Dendritic cell treated with granulocyte-macrophage colony-stimulating factor and Interleukin-4, amounts not matched to agents 40 ng/mL and 50 ng/mL, for 4 days (primary cell): ENCODE data around the gene CDH11.

Experiments
- H3K27ac Mint-ChIP-seq: one replicate; pipeline ENCODE4 v1.8.0; 2022; ENCODE audit warnings: mild to moderate bottlenecking, mixed read lengths
- H3K27me3 Mint-ChIP-seq: one replicate; pipeline ENCODE4 v1.8.0; 2022; ENCODE audit warnings: mild to moderate bottlenecking, mixed read lengths
- H3K36me3 Mint-ChIP-seq: one replicate; pipeline ENCODE4 v1.8.0; 2022; ENCODE audit warnings: low read depth, mixed read lengths
- H3K4me1 Mint-ChIP-seq: one replicate; pipeline ENCODE4 v1.8.0; 2022; ENCODE audit warnings: low read depth, mixed read lengths
- H3K4me3 Mint-ChIP-seq: one replicate; pipeline ENCODE4 v1.8.0; 2022; ENCODE audit warnings: mild to moderate bottlenecking, moderate library complexity, mixed read lengths
- H3K9me3 Mint-ChIP-seq: one replicate; pipeline ENCODE4 v1.8.0; 2022; ENCODE audit warnings: mixed read lengths
- intact Hi-C: fragments of 100-400 bp; cut with micrococcal nuclease; formaldehyde crosslinking; loops from one replicate; pipeline ENCODE4 v1.15.0; 2022

CDH11 gene

DNA sequence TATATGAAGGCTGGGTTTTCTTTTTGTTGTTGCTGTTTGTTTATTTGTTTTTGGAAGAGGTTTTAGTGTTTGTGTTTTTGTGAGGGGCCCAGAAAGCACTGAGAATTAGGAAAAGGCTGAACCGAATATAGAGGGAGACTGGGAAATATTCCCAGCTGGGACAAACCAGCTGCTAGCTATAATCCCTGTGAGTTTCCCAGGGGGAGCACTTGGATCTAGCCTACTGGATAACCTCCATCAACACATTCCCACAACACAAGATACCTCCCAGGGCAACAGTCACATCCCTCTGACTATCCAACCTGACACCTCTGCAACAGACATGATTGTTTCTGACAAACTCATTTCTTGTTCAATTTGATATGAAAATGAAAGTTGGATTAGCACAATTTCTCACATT lies 16.7 kb downstream of the CDH11 start:
- no peaks in the 10 kb centered on the region for H3K27me3 Mint-ChIP-seq
- H3K4me3 Mint-ChIP-seq: no peak overlapping the region
- no peak overlapping the region for H3K27ac Mint-ChIP-seq
- H3K4me1 Mint-ChIP-seq: no peaks in the 10 kb centered on the region
- intact Hi-C loops: no loop called here
- H3K9me3 Mint-ChIP-seq: no peaks in the 10 kb centered on the region
- H3K36me3 Mint-ChIP-seq: no peaks in the 10 kb centered on the region

GRCh38 chr16:65104471-65104870 lies 17.4 kb downstream of the CDH11 start:
- no peak overlapping the region for H3K27ac Mint-ChIP-seq
- H3K9me3 Mint-ChIP-seq: no peaks in the 10 kb centered on the region
- intact Hi-C loops: no loop called here
- no peaks in the 10 kb centered on the region for H3K36me3 Mint-ChIP-seq
- no peaks in the 10 kb centered on the region for H3K4me1 Mint-ChIP-seq
- no peak overlapping the region for H3K4me3 Mint-ChIP-seq
- no peaks in the 10 kb centered on the region for H3K27me3 Mint-ChIP-seq

- no peak overlapping the region for H3K27ac Mint-ChIP-seq
- H3K9me3 Mint-ChIP-seq: no peaks in the 10 kb centered on the region
- no peak overlapping the region for H3K4me3 Mint-ChIP-seq
- no peaks in the 10 kb centered on the region for H3K36me3 Mint-ChIP-seq
- H3K4me1 Mint-ChIP-seq: no peaks in the 10 kb centered on the region
- intact Hi-C loops: no loop called here
- H3K27me3 Mint-ChIP-seq: no peaks in the 10 kb centered on the region
Measured at GRCh38 chr16:65102326-65102725, 19.5 kb downstream of the CDH11 start.

- no peaks in the 10 kb centered on the region for H3K9me3 Mint-ChIP-seq
- H3K4me3 Mint-ChIP-seq: no peak overlapping the region
- no peaks in the 10 kb centered on the region for H3K36me3 Mint-ChIP-seq
- no peaks in the 10 kb centered on the region for H3K27me3 Mint-ChIP-seq
- H3K4me1 Mint-ChIP-seq: no peaks in the 10 kb centered on the region
- intact Hi-C loops: no loop called here
- H3K27ac Mint-ChIP-seq: no peak overlapping the region
Measured at GRCh38 chr16:65101009-65101408, 20.9 kb downstream of the CDH11 start.

DNA sequence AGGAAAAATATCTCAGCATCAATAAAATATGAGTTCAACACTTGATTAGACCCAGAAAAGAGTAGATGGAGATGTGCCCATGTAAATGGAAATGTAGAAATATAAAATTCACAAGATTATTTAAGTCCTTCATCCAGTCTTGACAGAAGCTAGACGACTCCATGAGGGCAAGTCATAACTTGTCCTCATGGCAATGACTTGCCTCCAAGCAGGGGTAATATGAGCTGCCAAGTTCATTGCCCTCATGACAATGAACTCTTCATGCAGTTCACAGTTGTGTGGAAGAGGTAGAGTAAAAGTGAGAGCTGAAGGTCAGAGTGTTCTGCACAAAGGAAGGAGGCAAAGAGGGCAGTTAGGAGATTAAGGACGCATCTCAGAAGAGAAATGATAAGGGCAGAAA lies 22.3 kb downstream of the CDH11 start:
- Mint-ChIP-seq H3K4me1 (no peaks in the 10 kb centered on the region), H3K36me3 (no peaks in the 10 kb centered on the region), H3K9me3 (no peaks in the 10 kb centered on the region), H3K27ac (no peak overlapping the region), H3K27me3 (no peaks in the 10 kb centered on the region), H3K4me3 (no peak overlapping the region)
- intact Hi-C loops: no loop called here

- H3K27ac Mint-ChIP-seq: no peak overlapping the region
- no peaks in the 10 kb centered on the region for H3K36me3 Mint-ChIP-seq
- H3K9me3 Mint-ChIP-seq: no peaks in the 10 kb centered on the region
- H3K4me3 Mint-ChIP-seq: no peak overlapping the region
- intact Hi-C loops: no loop called here
- H3K27me3 Mint-ChIP-seq: no peaks in the 10 kb centered on the region
- H3K4me1 Mint-ChIP-seq: no peaks in the 10 kb centered on the region
Measured at GRCh38 chr16:65098916-65099315, 22.9 kb downstream of the CDH11 start.

GRCh38 chr16:65097296-65097695 lies 24.6 kb downstream of the CDH11 start:
- Mint-ChIP-seq H3K4me3 (no peak overlapping the region), H3K4me1 (no peaks in the 10 kb centered on the region), H3K36me3 (no peaks in the 10 kb centered on the region), H3K27me3 (no peaks in the 10 kb centered on the region), H3K27ac (no peak overlapping the region), H3K9me3 (no peaks in the 10 kb centered on the region)
- intact Hi-C loops: no loop called here

GRCh38 chr16:65095906-65096305 lies 26.0 kb downstream of the CDH11 start:
- Mint-ChIP-seq H3K36me3 (no peaks in the 10 kb centered on the region), H3K4me1 (no peaks in the 10 kb centered on the region), H3K9me3 (no peaks in the 10 kb centered on the region), H3K27ac (no peak overlapping the region), H3K4me3 (no peak overlapping the region), H3K27me3 (no peaks in the 10 kb centered on the region)
- intact Hi-C loops: no loop called here

DNA sequence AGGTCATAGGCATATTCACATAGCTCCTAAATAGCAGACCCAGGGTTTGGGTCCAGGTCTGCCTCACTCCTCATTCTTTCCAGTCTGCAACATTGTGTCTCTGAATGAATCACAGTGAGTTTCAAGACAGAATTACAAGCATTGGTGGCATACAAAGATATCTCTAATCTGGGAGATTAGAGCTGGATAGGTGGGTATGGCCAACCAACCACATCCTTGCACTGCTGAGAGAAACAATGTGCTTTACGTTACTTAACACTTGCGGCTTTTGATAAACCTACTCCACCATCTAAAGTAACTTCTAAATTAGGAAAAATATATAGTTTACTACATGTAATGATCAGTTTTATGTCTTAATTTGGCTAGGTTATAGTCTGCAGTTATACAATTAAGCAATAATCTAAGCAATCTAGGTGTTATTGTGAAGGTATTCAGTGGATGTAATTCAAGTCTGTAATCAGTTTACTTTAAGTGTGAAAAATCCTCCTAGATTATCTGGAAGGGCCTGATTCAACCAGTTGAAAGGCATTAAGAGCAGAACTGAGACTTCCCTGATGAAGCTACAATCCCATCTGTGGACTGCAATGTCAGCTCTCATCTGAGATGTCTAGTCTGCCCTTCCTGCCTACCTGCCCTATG lies 26.7 kb downstream of the CDH11 start:
- H3K36me3 Mint-ChIP-seq: no peaks in the 10 kb centered on the region
- H3K9me3 Mint-ChIP-seq: no peaks in the 10 kb centered on the region
- H3K27me3 Mint-ChIP-seq: no peaks in the 10 kb centered on the region
- H3K4me3 Mint-ChIP-seq: no peak overlapping the region
- H3K4me1 Mint-ChIP-seq: no peaks in the 10 kb centered on the region
- intact Hi-C loops: no loop called here
- no peak overlapping the region for H3K27ac Mint-ChIP-seq

- no peak overlapping the region for H3K4me3 Mint-ChIP-seq
- no peaks in the 10 kb centered on the region for H3K27me3 Mint-ChIP-seq
- H3K27ac Mint-ChIP-seq: no peak overlapping the region
- no peaks in the 10 kb centered on the region for H3K36me3 Mint-ChIP-seq
- intact Hi-C loops: no loop called here
- no peaks in the 10 kb centered on the region for H3K4me1 Mint-ChIP-seq
- H3K9me3 Mint-ChIP-seq: no peaks in the 10 kb centered on the region
Measured at GRCh38 chr16:65094009-65094408, 27.9 kb downstream of the CDH11 start.

DNA sequence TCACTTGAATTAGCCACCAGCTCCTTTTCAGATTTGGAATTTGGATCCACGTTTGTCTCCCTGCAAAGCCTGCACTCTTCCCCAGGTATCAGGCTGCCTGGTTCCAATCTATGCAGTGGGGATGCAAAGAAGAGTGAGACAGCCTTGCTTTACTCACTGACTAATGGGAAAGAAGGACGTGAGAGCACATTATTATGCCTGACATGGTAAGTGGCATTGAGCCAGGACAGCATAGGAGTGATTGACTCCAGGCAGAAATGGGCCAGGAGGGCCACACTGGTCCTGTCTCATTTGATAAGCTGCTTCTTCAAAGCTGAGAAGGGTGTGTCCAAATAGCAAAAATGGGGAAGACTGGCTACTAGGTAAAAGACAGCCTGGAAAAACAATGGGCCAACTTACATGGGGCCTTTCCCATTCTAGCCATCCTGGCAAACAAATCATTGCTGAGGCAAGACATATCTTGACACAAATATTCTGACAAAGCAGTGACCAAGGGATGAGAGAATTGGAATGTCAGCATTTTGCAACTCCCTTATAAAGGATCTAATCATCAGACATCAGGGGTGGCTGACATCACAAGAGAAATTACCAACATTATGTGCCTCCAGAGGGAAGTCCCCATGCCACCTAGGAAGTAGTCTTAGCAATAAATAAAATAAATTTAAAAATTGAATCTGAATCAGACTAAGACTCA lies 38.6 kb downstream of the CDH11 start:
- no peak overlapping the region for H3K27ac Mint-ChIP-seq
- H3K4me3 Mint-ChIP-seq: no peak overlapping the region
- no peaks in the 10 kb centered on the region for H3K27me3 Mint-ChIP-seq
- no peaks in the 10 kb centered on the region for H3K9me3 Mint-ChIP-seq
- no peaks in the 10 kb centered on the region for H3K36me3 Mint-ChIP-seq
- intact Hi-C loops: no loop called here
- no peaks in the 10 kb centered on the region for H3K4me1 Mint-ChIP-seq

DNA sequence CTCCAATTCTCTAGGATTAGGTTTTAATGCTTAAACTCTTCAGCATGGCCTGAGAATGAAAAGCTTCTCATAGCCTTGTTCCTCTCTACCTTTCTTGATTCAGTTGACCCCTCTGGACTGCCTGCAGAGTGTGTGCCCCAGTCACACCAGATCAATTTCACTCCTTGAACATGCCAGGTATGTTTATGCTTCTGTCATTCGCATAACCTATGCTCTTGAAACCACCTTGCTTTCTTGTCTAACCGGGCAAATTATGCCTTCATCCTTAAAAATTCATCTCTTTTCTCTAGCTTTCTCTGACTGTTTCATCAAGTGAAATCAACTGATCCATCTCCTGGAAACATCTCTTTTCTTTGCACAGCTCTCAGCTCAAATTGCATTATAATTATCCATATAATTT lies 42.3 kb downstream of the CDH11 start:
- no peaks in the 10 kb centered on the region for H3K4me1 Mint-ChIP-seq

GRCh38 chr16:65077181-65077580 lies 44.7 kb downstream of the CDH11 start:
- H3K36me3 Mint-ChIP-seq: no peaks in the 10 kb centered on the region
- H3K27ac Mint-ChIP-seq: no peak overlapping the region
- intact Hi-C loops: no loop called here
- no peaks in the 10 kb centered on the region for H3K9me3 Mint-ChIP-seq
- H3K4me3 Mint-ChIP-seq: no peak overlapping the region
- no peaks in the 10 kb centered on the region for H3K4me1 Mint-ChIP-seq
- H3K27me3 Mint-ChIP-seq: no peaks in the 10 kb centered on the region

More for the DNA sequence above, 42.3 kb downstream of the CDH11 start:
- Mint-ChIP-seq H3K27ac (no peak overlapping the region), H3K9me3 (no peaks in the 10 kb centered on the region), H3K36me3 (no peaks in the 10 kb centered on the region), H3K4me3 (no peak overlapping the region), H3K27me3 (no peaks in the 10 kb centered on the region)
- intact Hi-C loops: no loop called here

DNA sequence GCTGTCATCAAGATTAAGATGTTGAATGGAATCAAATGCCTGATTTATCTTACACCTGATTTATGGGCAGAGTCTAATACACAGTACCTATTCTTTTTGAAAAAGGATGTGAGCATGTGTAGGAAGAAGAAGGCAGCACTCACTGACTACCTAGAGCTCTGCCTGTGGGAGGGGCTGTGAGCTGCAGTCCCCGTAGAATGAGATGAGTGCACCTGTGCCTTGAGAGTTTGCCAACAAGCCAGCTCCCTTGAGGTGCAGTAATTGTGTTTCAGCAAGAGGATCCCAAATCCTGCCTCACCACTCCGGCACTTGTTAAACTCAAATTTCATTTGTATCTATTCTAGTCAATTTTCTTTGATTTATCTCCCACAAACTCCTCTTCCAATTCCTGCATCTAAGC lies 46.0 kb downstream of the CDH11 start:
- no peak overlapping the region for H3K4me3 Mint-ChIP-seq
- H3K36me3 Mint-ChIP-seq: no peaks in the 10 kb centered on the region
- H3K27me3 Mint-ChIP-seq: no peaks in the 10 kb centered on the region
- intact Hi-C loops: no loop called here
- no peaks in the 10 kb centered on the region for H3K9me3 Mint-ChIP-seq
- no peaks in the 10 kb centered on the region for H3K4me1 Mint-ChIP-seq
- H3K27ac Mint-ChIP-seq: no peak overlapping the region
